GM23338 (cell line): Measurements from ENCODE around the gene AHDC1. TPM values are rescaled to one million over a fixed set of nuclear protein-coding genes. Genes with fewer than 3 reads are reported as not detected.
"Not testable (repeated sequence)": the region's sequence is repeated elsewhere in the genome, so short reads cannot be mapped to it uniquely, and the experiment has no call there.

Experiments
- ATAC-seq: fragments of 200-7000 bp; cut with Tn5 transposase; 3 replicates; pipeline ENCODE4 v1.9.1; 2020
- DNase-seq: peaks from one replicate; pipeline ENCODE4 v3.0.0-alpha.2; 2015; ENCODE audit warnings: low spot score
- H2AFZ ChIP-seq: fragments of 200-600 bp; sonication (generic); 2 replicates; pipeline ENCODE4 v1.8.0; 2016; ENCODE audit warnings: antibody characterized with exemption, mild to moderate bottlenecking, moderate library complexity
- H3F3A ChIP-seq: fragments of 200-600 bp; sonication (generic); replicated peaks from 2 replicates; pipeline ENCODE4 v1.8.0; 2017; ENCODE audit warnings: antibody characterized with exemption, mixed run types, low read depth
- H3K27ac ChIP-seq: fragments of 200-600 bp; sonication (generic); 2 replicates; pipeline ENCODE4 v1.6.1; 2016; ENCODE audit warnings: low read depth
- H3K27me3 ChIP-seq: fragments of 200-600 bp; sonication (generic); 2 replicates; pipeline ENCODE4 v1.8.0; 2016; ENCODE audit warnings: mild to moderate bottlenecking, mixed run types, moderate library complexity; ENCODE audit not compliant: insufficient read depth
- H3K36me3 ChIP-seq: fragments of 200-600 bp; sonication (generic); 2 replicates; pipeline ENCODE4 v1.8.0; 2016; ENCODE audit warnings: mild to moderate bottlenecking; ENCODE audit not compliant: insufficient read depth
- H3K4me1 ChIP-seq: fragments of 200-600 bp; sonication (generic); 2 replicates; pipeline ENCODE4 v1.8.0; 2016; ENCODE audit warnings: mild to moderate bottlenecking, moderate library complexity; ENCODE audit not compliant: insufficient read depth
- H3K4me2 ChIP-seq: fragments of 200-600 bp; sonication (generic); 2 replicates; pipeline ENCODE4 v1.7.1; 2017; ENCODE audit warnings: mixed run types
- H3K4me3 ChIP-seq: fragments of 200-600 bp; sonication (generic); 2 replicates; pipeline ENCODE4 v1.6.1; 2016; ENCODE audit warnings: mixed run types
- H3K79me2 ChIP-seq: fragments of 200-600 bp; sonication (generic); replicated peaks from 2 replicates; pipeline ENCODE4 v1.8.0; 2017; ENCODE audit warnings: mild to moderate bottlenecking; ENCODE audit not compliant: insufficient read depth
- H3K9me2 ChIP-seq: fragments of 200-600 bp; sonication (generic); 2 replicates; pipeline ENCODE4 v1.8.0; 2017; ENCODE audit not compliant: insufficient read depth
- H4K20me1 ChIP-seq: fragments of 200-600 bp; sonication (generic); replicated peaks from 2 replicates; pipeline ENCODE4 v1.8.0; 2017; ENCODE audit warnings: mild to moderate bottlenecking; ENCODE audit not compliant: insufficient read depth
- H3K27ac Mint-ChIP-seq: 2 replicates; pipeline ENCODE4 v1.8.0; 2020; ENCODE audit warnings: inconsistent platforms, mild to moderate bottlenecking, moderate library complexity, mixed read lengths
- H3K27me3 Mint-ChIP-seq: 3 replicates; pipeline ENCODE4 v1.8.0; 2022; ENCODE audit warnings: low read depth, mild to moderate bottlenecking, moderate library complexity, mixed read lengths, inconsistent platforms; ENCODE audit not compliant: insufficient read depth, poor library complexity
- H3K36me3 Mint-ChIP-seq: 3 replicates; pipeline ENCODE4 v1.8.0; 2021; ENCODE audit warnings: low read depth, mild to moderate bottlenecking, inconsistent platforms, moderate library complexity, mixed read lengths
- H3K4me1 Mint-ChIP-seq: 3 replicates; pipeline ENCODE4 v1.8.0; 2020; ENCODE audit warnings: mild to moderate bottlenecking, inconsistent platforms, mixed read lengths
- H3K4me3 Mint-ChIP-seq: 3 replicates; pipeline ENCODE4 v1.8.0; 2021; ENCODE audit warnings: moderate library complexity, mild to moderate bottlenecking, inconsistent platforms, mixed read lengths
- H3K9me3 Mint-ChIP-seq: 3 replicates; pipeline ENCODE4 v1.8.0; 2020; ENCODE audit warnings: moderate library complexity, mild to moderate bottlenecking, inconsistent platforms, mixed read lengths
- ETS1 ChIP-seq: IDR thresholded peaks from 2 replicates; pipeline ENCODE4 v1.6.1; 2016; ENCODE audit warnings: antibody characterized with exemption
- JUNB ChIP-seq: IDR thresholded peaks from one replicate; pipeline ENCODE4 v1.6.1; 2016; ENCODE audit warnings: antibody characterized with exemption; ENCODE audit not compliant: unreplicated experiment
- NANOG ChIP-seq: IDR thresholded peaks from 2 replicates; pipeline ENCODE4 v1.6.1; 2016; ENCODE audit warnings: antibody characterized with exemption, borderline replicate concordance
- POLR2AphosphoS5 ChIP-seq: IDR thresholded peaks from 2 replicates; pipeline ENCODE4 v1.6.1; 2016; ENCODE audit warnings: antibody characterized with exemption, low read depth
- STAT1 ChIP-seq: IDR thresholded peaks from one replicate; pipeline ENCODE4 v1.6.1; 2016; ENCODE audit warnings: antibody characterized with exemption; ENCODE audit not compliant: unreplicated experiment
- ZNF462 ChIP-seq: fragments of 250-450 bp; sonication (Bioruptor Pico); IDR thresholded peaks from 2 replicates; pipeline ENCODE4 v1.5.0; 2020; ENCODE audit warnings: mild to moderate bottlenecking, moderate library complexity
- polyA plus RNA-seq: library from polyadenylated mRNA; unstranded; fragments of >200 nt; fragmentation: Nextera tagmentation; extraction: Ambion mirVana; gene quantifications from 2 replicates; pipeline ENCODE4 v1.2.1, GENCODE V29; 2016
- total RNA-seq: library from RNA; depleted of rRNA; stranded (reverse); fragments of >200 nt; shearing (Covaris generic); gene quantifications from 2 replicates; pipeline ENCODE4 v1.2.3, GENCODE V29; 2014

Gene AHDC1
- total and polyA plus RNA-seq, 2 experiments from 2014 or later, result 8.3 to 22.2 TPM

- TF ChIP-seq ZNF462 (CRISPR knock-in tag) (no peak), STAT1 (no peak), POLR2AphosphoS5 (no peak), ETS1 (no peak), JUNB (no peak), NANOG (no peak)
These were observed 17.3 kb upstream of the AHDC1 start (continued) for GRCh38 chr1:27621051-27621920.

- DNase-seq, H2AFZ ChIP-seq, H3K27me3 ChIP-seq, H3K36me3 Mint-ChIP-seq, H3K4me3 ChIP-seq, H3K4me3 Mint-ChIP-seq, H3K36me3 ChIP-seq, H3K9me2 ChIP-seq, H4K20me1 ChIP-seq, H3K27ac ChIP-seq, H3K4me2 ChIP-seq, H3K9me3 Mint-ChIP-seq, H3K79me2 ChIP-seq, H3K27ac Mint-ChIP-seq, ATAC-seq: not testable (repeated sequence)
- Histone ChIP-seq H3K4me1 (peaks cover 30% of the 10 kb centered on the region), H3F3A (peaks cover 16% of the 10 kb centered on the region)
- Mint-ChIP-seq H3K27me3 (peaks cover 17% of the 10 kb centered on the region), H3K4me1 (peaks cover 22% of the 10 kb centered on the region)
These were observed 16.0 kb upstream of the AHDC1 start for GRCh38 chr1:27619782-27620438.
